B cell (primary cell): ENCODE measurements around the gene DEXI. TPM values are rescaled to one million over a fixed set of nuclear protein-coding genes. Genes with fewer than 3 reads are reported as not detected.

Experiments used
- ATAC-seq: fragments of 200-7000 bp; cut with Tn5 transposase; one replicate; pipeline ENCODE4 v1.10.0; 2021; ENCODE audit warnings: low read depth, mild to moderate bottlenecking, moderate number of reproducible peaks, moderate library complexity
- CTCF ChIA-PET: fragments of 350-600 bp; sonication (Branson Sonifier 250); formaldehyde crosslinking; loops from one replicate; lab custom pipeline; 2021; ENCODE audit warnings: antibody characterized with exemption, inconsistent platforms; lab: Charles Lee
- POLR2A ChIA-PET: fragments of 350-600 bp; sonication (Branson Sonifier 250); formaldehyde crosslinking; loops from one replicate; lab custom pipeline; 2021; ENCODE audit warnings: antibody characterized with exemption; lab: Charles Lee
- DNase-seq: peaks from one replicate; pipeline ENCODE4 v3.0.0; 2013
- H2AFZ ChIP-seq: 2 replicates; pipeline ENCODE4 v1.6.1; 2012; ENCODE audit warnings: mild to moderate bottlenecking, low read depth, low read length; ENCODE audit not compliant: insufficient read depth, poor library complexity, severe bottlenecking
- H3K27ac ChIP-seq, 2 donors: 1 replicate in 1 of 2; 2 replicates in 1 of 2; pipeline ENCODE4 v1.5.1; 2012 to 2013; ENCODE audit warnings: low read length in 2 of 2, mild to moderate bottlenecking in 2 of 2, moderate library complexity in 1 of 2
- H3K27me3 ChIP-seq, 4 experiments: fragments of 200-600 bp in 1 of 4; sonication (generic) in 1 of 4; replicated peaks in 1 of 4; 1 replicate in 2 of 4; 2 replicates in 2 of 4; pipeline versions ENCODE4 v1.6.1 to v1.7.0; 2013 to 2016; ENCODE audit warnings: low read length in 3 of 4, mild to moderate bottlenecking in 2 of 4, mixed read lengths in 1 of 4, moderate library complexity in 1 of 4; ENCODE audit not compliant: insufficient read depth in 4 of 4, control insufficient read depth in 3 of 4; ENCODE audit errors: control extremely low read depth in 1 of 4
- H3K36me3 ChIP-seq, 2 experiments: replicated peaks in 1 of 2; 1 replicate in 1 of 2; 2 replicates in 1 of 2; pipeline versions ENCODE4 v1.6.1 to v1.7.1; 2013; ENCODE audit warnings: low read length in 1 of 2; ENCODE audit not compliant: insufficient read depth in 2 of 2, control insufficient read depth in 1 of 2; ENCODE audit errors: control extremely low read depth in 1 of 2, extremely low read depth in 1 of 2
- H3K4me1 ChIP-seq, 2 donors: fragments of 200-600 bp in 1 of 2; sonication (generic) in 1 of 2; 1 replicate in 1 of 2; 2 replicates in 1 of 2; pipeline versions ENCODE4 v1.5.1 to v1.6.1; 2013 to 2017; ENCODE audit warnings: low read length in 2 of 2; ENCODE audit not compliant: control insufficient read depth in 2 of 2, insufficient read depth in 2 of 2
- H3K4me2 ChIP-seq: replicated peaks from 2 replicates; pipeline ENCODE3; 2012; ENCODE audit warnings: mild to moderate bottlenecking, low read depth, low read length; ENCODE audit not compliant: poor library complexity, severe bottlenecking
- H3K4me3 ChIP-seq, 5 experiments: fragments of 200-600 bp in 1 of 5; sonication (generic) in 1 of 5; 1 replicate in 3 of 5; 2 replicates in 2 of 5; pipeline versions ENCODE4 v1.5.1 to v1.7.0; 2011 to 2016; ENCODE audit warnings: low read length in 4 of 5, mild to moderate bottlenecking in 4 of 5, low read depth in 2 of 5, control low read depth in 1 of 5, moderate library complexity in 1 of 5; ENCODE audit not compliant: insufficient read depth in 1 of 5; ENCODE audit errors: control extremely low read depth in 1 of 5, extremely low read depth in 1 of 5
- H3K79me2 ChIP-seq: fragments of 200-600 bp; sonication (generic); one replicate; pipeline ENCODE4 v1.6.0; 2016; ENCODE audit warnings: low read length; ENCODE audit not compliant: control insufficient read depth, insufficient read depth
- H3K9ac ChIP-seq: fragments of 200-600 bp; sonication (generic); 2 replicates; pipeline ENCODE4 v1.6.1; 2017; ENCODE audit warnings: mild to moderate bottlenecking, low read length, moderate library complexity
- H3K9me3 ChIP-seq, 3 donors: one replicate each; pipeline versions ENCODE4 v1.6.1 to v1.7.1; 2013; ENCODE audit warnings: low read length in 2 of 3; ENCODE audit not compliant: control insufficient read depth in 2 of 3, insufficient read depth in 1 of 3; ENCODE audit errors: control extremely low read depth in 1 of 3
- H4K20me1 ChIP-seq: 2 replicates; pipeline ENCODE4 v1.6.0; 2012; ENCODE audit warnings: mild to moderate bottlenecking, low read length; ENCODE audit not compliant: insufficient read depth, control insufficient read depth, poor library complexity, severe bottlenecking
- H3K27ac Mint-ChIP-seq: one replicate; pipeline ENCODE4 v1.8.0; 2021; ENCODE audit warnings: mixed read lengths
- H3K27me3 Mint-ChIP-seq: one replicate; pipeline ENCODE4 v1.8.0; 2021; ENCODE audit warnings: mixed read lengths
- H3K4me1 Mint-ChIP-seq: one replicate; pipeline ENCODE4 v1.8.0; 2021; ENCODE audit warnings: mixed read lengths
- H3K4me3 Mint-ChIP-seq: one replicate; pipeline ENCODE4 v1.8.0; 2021; ENCODE audit warnings: mixed read lengths
- H3K9me3 Mint-ChIP-seq: one replicate; pipeline ENCODE4 v1.8.0; 2022; ENCODE audit warnings: mixed read lengths; ENCODE audit not compliant: insufficient read depth
- CTCF ChIP-seq: fragments of 200-600 bp; IDR thresholded peaks from one replicate; pipeline ENCODE4 v1.8.0; 2022; ENCODE audit warnings: antibody characterized with exemption, mild to moderate bottlenecking
- EZH2 ChIP-seq: IDR thresholded peaks from 2 replicates; pipeline ENCODE4 v1.6.1; 2012; ENCODE audit warnings: borderline replicate concordance, low read depth, mild to moderate bottlenecking, moderate library complexity, low read length; ENCODE audit not compliant: insufficient read depth, poor library complexity, severe bottlenecking
- WGBS: methylation state at CpG from one replicate; pipeline ENCODE4 v1.1.5; 2013; ENCODE audit warnings: missing lambda C conversion rate; ENCODE audit not compliant: insufficient coverage; 5-methylcytosine and 5-hydroxymethylcytosine counted together
- intact Hi-C: fragments of 100-400 bp; cut with micrococcal nuclease; formaldehyde crosslinking; loops from one replicate; pipeline ENCODE4 v1.10.0; 2022
- polyA plus RNA-seq: library from polyadenylated mRNA; depleted of rRNA; stranded (reverse); fragments of >200 nt; gene quantifications from 2 replicates; pipeline ENCODE4 v1.2.3, GENCODE V29; 2012
- total RNA-seq, 2 donors: library from RNA; stranded (reverse); fragments of 120-200 nt in 1 of 2; gene quantifications; 1 replicate in 1 of 2; 2 replicates in 1 of 2; pipeline versions ENCODE4 v1.2.3 to v1.2.4, GENCODE V29; 2013 to 2022

The DEXI gene
- total and polyA plus RNA-seq, 2 donors (not counting 1 experiment from before 2014, with no cell fraction given): 9.1 to 17.7 TPM

GRCh38 chr16:10976634-10977033 lies 34.4 kb upstream of the DEXI start:
- H3K4me1 ChIP-seq: peaks cover 0 to 1% of the 10 kb centered on the region in 2 donors
- CTCF ChIA-PET: interaction anchor here (0.6 to 2.4 kb wide), 5 partner anchors 11 to 275 kb away, joined by 3 to 7 read pairs (median 4); no protein-coding TSS in a partner anchor
- H3K9me3 Mint-ChIP-seq: no peaks in the 10 kb centered on the region
- ATAC-seq: no peak
- H3K79me2 ChIP-seq: peaks cover 12% of the 10 kb centered on the region
- H2AFZ ChIP-seq: no peak overlapping the region
- H3K4me3 ChIP-seq: no peak overlapping the region
- peaks cover 5% of the 10 kb centered on the region for H4K20me1 ChIP-seq
- H3K4me3 Mint-ChIP-seq: no peak overlapping the region
- H3K27ac Mint-ChIP-seq: no peak overlapping the region
- H3K4me2 ChIP-seq: no peak overlapping the region
- 100% methylated on average over 2 of the region's 3 CpGs for WGBS
- peaks cover 10% of the 10 kb centered on the region for H3K4me1 Mint-ChIP-seq
- peaks cover 6 to 69% of the 10 kb centered on the region in 2 experiments for H3K36me3 ChIP-seq
- DNase-seq: no peak
- H3K27me3 ChIP-seq: no peaks in the 10 kb centered on the region
- no peak for TF ChIP-seq CTCF
- TF ChIP-seq EZH2: no peak
- no peak overlapping the region for H3K9ac ChIP-seq
- no peak overlapping the region for H3K27ac ChIP-seq
- H3K27me3 Mint-ChIP-seq: no peaks in the 10 kb centered on the region
- POLR2A ChIA-PET: no interaction called here
- intact Hi-C loops: no loop called here
- H3K9me3 ChIP-seq: no peaks in the 10 kb centered on the region

GRCh38 chr16:10972819-10973464 lies 30.7 kb upstream of the DEXI start:
- Histone ChIP-seq H3K36me3 (peaks cover 1 to 69% of the 10 kb centered on the region in 2 experiments), H3K27ac (no peak overlapping the region), H3K4me2 (no peak overlapping the region), H3K4me3 (no peak overlapping the region), H2AFZ (no peak overlapping the region), H3K9ac (no peak overlapping the region), H3K79me2 (peaks cover 15% of the 10 kb centered on the region), H3K4me1 (no peaks in the 10 kb centered on the region), H4K20me1 (peaks cover 7% of the 10 kb centered on the region), H3K9me3 (no peaks in the 10 kb centered on the region), H3K27me3 (no peaks in the 10 kb centered on the region)
- TF ChIP-seq EZH2: no peak
- no peak for TF ChIP-seq CTCF
- ChIA-PET POLR2A (interaction anchor here (0.6 to 0.7 kb wide), 2 partner anchors 384 to 436 kb away, joined by 6 to 7 read pairs; no protein-coding TSS in a partner anchor), CTCF (interaction anchor here (0.7 to 6.5 kb wide), 15 partner anchors 8 to 433 kb away, joined by 3 to 50 read pairs (median 5); partner anchors contain the start of gene SOCS1)
- Mint-ChIP-seq H3K27me3 (no peaks in the 10 kb centered on the region), H3K4me3 (no peak overlapping the region), H3K27ac (no peak overlapping the region), H3K9me3 (no peaks in the 10 kb centered on the region), H3K4me1 (no peaks in the 10 kb centered on the region)
- 86% methylated on average over 7 of the region's 12 CpGs for WGBS
- intact Hi-C loops: no loop called here
- no peak for ATAC-seq
- DNase-seq: no peak
